ENCODE measurements around the gene APBA1. TPM values are rescaled to one million over a fixed set of nuclear protein-coding genes. Genes with fewer than 3 reads are reported as not detected.

Gene APBA1
- total RNA-seq, 1 donor = 11.2 TPM

DNA sequence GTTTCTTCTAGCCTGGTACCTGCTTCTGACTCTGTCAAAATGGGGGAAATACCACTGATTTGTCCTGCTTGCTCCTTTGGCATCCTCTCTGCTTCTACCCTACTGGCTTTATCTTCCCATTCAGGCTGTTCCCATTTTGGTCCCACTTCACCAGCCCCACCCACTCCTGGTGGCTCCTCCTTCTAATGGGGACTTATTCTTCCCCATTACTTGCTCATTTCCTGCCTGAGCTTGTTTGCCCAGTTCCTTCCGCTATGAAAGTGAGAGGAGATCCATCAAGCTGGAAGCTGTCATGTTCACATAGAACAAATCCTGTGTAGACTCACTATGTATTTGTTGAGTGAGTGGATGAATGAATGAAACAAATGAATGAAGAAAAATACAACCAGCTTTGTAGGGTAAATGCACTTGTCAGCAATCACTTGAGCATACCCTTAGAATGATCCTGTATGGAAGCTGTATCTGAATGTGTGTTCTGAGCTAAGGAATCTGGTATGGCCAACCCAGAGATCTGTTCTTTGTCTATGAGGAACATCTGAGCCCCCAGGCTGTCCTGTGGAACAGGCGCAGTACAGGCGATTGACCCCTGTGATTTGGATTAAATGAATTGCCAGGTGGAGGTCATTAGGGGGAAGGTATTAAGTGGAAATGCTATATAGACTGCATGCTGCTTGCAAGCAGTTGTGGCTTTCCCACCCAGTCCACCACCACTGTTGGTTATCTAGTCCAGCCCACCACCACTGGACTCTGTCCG, 89.5 kb downstream of the APBA1 start:
- DNase-seq (ENCODE audit: low read depth) = no peak
- TF ChIP-seq, protein P1, sequence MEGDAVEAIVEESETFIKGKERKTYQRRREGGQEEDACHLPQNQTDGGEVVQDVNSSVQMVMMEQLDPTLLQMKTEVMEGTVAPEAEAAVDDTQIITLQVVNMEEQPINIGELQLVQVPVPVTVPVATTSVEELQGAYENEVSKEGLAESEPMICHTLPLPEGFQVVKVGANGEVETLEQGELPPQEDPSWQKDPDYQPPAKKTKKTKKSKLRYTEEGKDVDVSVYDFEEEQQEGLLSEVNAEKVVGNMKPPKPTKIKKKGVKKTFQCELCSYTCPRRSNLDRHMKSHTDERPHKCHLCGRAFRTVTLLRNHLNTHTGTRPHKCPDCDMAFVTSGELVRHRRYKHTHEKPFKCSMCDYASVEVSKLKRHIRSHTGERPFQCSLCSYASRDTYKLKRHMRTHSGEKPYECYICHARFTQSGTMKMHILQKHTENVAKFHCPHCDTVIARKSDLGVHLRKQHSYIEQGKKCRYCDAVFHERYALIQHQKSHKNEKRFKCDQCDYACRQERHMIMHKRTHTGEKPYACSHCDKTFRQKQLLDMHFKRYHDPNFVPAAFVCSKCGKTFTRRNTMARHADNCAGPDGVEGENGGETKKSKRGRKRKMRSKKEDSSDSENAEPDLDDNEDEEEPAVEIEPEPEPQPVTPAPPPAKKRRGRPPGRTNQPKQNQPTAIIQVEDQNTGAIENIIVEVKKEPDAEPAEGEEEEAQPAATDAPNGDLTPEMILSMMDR (IDR thresholded peaks at IDR 0.05; ENCODE audit: insufficient read depth, low read depth, low read length) = no peak
- no peak overlapping the region for H3K4me3 ChIP-seq (ENCODE audit: low read depth, low read length)

DNA sequence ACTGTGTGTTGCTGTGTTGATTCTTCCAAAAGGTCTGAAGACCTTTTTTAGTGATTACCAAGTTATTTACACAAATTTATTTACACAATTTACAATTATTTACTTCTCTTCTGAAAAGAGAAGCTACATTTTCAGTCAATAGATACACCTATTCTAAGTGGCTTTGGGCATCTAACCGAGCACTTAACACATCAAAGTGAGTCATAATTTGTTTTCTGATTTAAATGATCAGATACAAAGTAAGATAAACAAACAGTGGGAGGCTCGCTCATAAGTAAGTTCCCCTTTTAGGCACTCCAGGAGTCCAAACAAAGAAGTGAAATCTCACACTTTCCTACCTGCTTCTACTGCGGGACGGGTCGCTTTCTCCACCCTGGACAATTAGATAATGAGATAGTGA, 90.2 kb downstream of the APBA1 start:
- TF ChIP-seq, protein P1 (IDR thresholded peaks at IDR 0.05; ENCODE audit: insufficient read depth, low read depth, low read length) = no peak
- DNase-seq (ENCODE audit: low read depth) = no peak
- no peak overlapping the region for H3K4me3 ChIP-seq (ENCODE audit: low read depth, low read length)

DNA sequence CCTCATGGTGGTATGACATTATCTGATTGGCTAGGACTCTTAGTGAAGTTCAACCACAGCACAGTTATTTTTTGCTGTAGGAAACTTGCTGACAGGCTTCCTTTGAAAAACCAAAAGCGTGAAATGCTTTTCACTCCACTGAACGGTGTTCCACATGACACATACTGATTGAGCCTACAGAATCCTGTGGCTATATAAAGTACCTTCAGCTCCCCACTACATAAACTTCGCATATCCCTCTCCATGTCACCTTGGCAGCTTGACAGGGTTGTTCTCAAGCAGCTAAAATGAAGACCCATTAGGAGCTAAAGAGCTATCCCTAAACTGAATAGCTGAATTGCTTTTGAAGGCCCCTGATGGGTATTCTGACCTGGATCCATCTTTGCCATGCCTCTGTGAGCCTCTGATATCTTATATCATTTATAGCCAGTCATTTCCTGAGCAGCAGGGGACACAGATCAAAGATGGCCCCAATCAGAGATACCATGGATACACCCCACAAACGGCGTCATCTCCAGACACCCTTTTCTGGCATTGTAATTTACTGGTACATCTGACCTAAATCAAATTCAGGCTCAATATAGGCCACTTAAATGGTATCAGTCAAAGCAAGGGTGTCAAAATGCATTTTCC, 91.5 kb downstream of the APBA1 start:
- TF ChIP-seq, protein P1 (IDR thresholded peaks at IDR 0.05; ENCODE audit: insufficient read depth, low read depth, low read length) = no peak
- no peak for DNase-seq (ENCODE audit: low read depth)
- no peak overlapping the region for H3K4me3 ChIP-seq (ENCODE audit: low read depth, low read length)

DNA sequence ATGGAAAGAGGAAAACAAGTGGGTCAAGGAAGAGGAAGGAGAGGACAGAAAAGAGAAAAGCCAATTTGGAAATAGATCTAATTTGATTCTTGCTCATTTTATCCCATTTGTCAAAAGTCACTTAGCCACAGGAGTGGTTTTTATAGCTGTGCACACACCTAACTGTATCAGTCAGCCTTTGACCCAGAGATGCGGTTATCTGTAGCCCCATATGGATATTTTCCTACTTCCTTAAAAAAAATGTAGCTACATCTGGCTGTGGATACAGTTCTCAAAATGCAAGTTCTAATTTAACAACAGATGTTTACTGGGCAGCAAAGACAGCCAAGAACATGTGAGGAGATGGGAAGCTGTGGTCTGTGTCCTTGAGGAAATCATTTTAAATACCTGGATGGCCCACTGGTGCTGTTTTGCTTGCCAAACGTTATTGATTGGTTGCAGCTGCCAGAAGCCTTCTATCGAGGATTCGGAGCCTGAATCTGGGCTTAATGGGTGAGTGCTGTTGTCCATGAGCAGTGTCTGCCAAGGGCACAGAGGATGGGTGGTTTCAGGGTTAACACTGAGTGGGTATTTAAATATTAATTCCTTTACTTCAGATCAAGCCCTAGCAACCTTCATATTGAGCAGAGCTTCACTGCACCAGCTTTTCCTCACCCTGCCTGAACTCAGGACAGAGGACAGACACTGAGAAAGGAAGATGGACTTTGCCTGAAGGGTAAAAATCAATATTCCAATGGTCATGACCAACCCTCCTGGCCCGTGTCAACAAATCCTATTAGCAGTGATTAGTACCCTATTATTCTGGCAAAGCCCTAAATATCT, 92.2 kb downstream of the APBA1 start:
- DNase-seq (ENCODE audit: low read depth) = no peak
- TF ChIP-seq, protein P1 (IDR thresholded peaks at IDR 0.05; ENCODE audit: insufficient read depth, low read depth, low read length) = no peak
- H3K4me3 ChIP-seq (ENCODE audit: low read depth, low read length) = no peak overlapping the region

DNA sequence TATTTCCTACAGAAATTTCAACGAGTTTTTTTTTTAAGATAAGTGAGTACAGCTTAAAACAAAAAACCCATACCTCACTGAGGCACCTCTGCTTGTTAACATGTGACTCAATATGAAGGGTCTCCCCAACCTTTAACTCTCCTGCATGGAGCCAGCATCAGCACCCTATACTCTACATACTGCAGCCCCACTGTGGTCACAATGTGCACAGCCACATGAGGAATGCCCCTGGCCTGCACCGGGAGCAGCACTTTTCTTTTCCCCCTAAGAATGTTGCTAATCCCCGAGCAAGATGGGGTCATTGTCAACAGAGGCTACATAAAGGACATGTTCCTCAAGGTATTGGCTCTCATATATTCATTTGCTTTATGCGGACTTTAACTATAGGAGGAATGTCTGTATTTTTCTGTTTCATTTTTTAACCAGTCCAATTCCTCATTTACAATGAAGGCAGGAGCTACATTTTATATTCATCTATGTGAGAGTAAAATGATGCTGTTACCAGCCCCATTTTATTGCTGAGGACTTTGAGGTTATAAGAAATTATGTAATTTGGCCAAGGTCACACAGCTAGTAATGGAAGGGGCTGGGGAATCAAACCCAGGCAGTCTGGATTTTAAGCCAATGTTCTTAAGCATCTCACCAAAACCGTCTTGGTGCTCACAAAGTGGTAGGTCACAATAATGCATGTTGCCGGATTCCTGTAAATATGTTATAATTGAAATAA, 93.0 kb downstream of the APBA1 start:
- TF ChIP-seq, protein P1 (IDR thresholded peaks at IDR 0.05; ENCODE audit: insufficient read depth, low read depth, low read length) = no peak

DNA sequence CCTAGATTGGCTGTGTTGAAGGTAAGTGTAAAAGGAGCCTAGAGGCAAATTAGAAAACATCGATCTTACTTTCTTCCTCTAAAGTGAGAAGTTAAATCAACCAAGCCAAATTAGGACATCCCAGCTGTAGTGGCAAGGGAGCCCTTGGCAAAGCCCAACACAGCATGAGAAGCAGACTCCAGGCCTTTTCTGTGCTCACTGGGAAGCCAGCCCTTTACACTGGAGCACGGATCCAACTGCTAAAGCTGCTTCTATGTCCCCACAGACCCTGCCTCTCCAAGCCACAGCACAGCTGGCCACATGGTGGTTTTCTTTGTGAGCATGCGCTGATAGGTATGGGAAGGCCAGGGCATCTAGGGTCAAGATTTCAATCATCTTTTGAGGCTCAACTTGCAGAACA, 94.1 kb downstream of the APBA1 start:
- H3K4me3 ChIP-seq (ENCODE audit: low read depth, low read length) = no peak overlapping the region
- TF ChIP-seq, protein P1 (IDR thresholded peaks at IDR 0.05; ENCODE audit: insufficient read depth, low read depth, low read length) = no peak
- no peak for DNase-seq (ENCODE audit: low read depth)

More for the DNA sequence above, 93.0 kb downstream of the APBA1 start:
- no peak overlapping the region for H3K4me3 ChIP-seq (ENCODE audit: low read depth, low read length)
- no peak for DNase-seq (ENCODE audit: low read depth)
